HG03097 (cell line): Measurements from ENCODE around the gene DHPS.
A peak's percentile ranks its signal among the peaks of the same experiment; 100 is the strongest.
"Not testable (repeated sequence)": the region's sequence is repeated elsewhere in the genome, so short reads cannot be mapped to it uniquely, and the experiment has no call there.

Source experiments
- ATAC-seq: cut with Tn5 transposase; IDR thresholded peaks from one replicate; pipeline ENCODE4 v1.9.1; 2021; ENCODE audit not compliant: unreplicated experiment, low FRiP score

DHPS gene

DNA sequence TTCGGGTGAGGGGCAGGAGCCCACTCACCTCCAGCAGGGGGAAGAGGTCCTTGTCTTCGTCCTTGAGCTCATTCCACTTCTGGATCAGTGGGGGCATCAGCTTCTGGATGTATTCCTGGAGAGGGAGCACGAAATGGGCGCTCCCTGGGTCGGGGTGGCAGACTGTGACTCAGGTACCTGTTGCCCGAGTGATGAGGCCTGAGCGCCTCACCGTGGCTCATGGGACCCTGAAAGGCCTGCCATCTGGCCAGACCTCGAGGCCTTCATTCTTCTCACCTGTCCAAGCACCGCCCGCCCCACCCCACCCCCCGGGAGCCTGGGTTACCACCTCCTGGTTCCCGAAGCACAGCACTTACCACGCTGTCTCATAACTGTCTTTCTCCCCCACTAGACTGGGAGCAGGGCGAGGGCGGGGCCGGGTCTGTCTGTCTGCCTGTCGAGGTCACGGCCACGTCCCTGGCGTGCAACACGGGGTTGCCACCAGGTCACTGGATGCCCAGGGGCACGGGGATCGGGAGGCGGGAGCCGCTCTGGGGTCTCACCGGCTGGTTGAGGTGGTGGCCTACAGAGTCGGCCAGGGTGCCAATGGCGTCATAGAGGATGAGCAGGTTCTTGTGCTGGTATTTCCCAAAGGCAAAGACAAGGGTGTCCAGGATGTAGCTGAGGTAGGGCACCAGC is 24.1 kb upstream of the DHPS start:
- ATAC-seq, result no peak

DNA sequence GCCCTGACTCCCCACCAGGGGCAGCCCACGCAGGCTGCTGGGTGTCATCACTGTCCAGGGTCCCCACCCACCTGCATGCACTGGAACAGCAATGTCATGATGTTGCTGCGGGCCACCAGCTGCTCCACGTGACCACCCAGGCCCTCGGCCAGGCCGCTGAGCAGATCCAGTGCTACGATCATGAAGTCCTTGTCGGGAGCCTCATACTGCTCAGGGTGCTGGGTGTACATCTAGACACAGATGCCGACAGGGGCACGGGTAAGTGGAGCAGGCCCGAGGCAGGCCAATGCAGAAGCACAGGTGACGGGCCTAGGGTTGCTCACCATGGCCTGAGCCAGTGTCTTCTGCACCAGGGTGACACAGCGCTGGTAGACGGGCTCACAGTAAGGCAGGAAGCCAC is 23.5 kb upstream of the DHPS start:
- ATAC-seq, result no peak

DNA sequence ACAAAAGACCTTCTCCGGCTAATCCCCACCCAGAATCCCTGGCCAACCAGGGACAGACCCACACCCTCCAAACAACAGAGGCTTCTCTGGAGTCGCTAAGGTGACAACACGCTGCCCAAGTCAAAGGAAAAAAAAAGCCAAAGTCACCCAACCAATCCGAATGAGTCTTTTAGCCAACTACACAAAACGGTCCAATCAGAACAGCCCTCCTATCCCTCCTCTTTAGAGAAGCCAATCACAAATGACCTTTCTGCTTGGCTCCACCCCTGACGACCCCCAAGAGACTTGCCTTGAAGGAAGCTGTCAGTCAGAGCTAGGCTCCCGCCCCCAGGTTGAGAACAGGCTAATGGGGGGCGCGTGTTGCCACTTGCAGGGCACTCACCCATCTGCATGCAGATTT is 21.4 kb upstream of the DHPS start:
- ATAC-seq, result no peak

DNA sequence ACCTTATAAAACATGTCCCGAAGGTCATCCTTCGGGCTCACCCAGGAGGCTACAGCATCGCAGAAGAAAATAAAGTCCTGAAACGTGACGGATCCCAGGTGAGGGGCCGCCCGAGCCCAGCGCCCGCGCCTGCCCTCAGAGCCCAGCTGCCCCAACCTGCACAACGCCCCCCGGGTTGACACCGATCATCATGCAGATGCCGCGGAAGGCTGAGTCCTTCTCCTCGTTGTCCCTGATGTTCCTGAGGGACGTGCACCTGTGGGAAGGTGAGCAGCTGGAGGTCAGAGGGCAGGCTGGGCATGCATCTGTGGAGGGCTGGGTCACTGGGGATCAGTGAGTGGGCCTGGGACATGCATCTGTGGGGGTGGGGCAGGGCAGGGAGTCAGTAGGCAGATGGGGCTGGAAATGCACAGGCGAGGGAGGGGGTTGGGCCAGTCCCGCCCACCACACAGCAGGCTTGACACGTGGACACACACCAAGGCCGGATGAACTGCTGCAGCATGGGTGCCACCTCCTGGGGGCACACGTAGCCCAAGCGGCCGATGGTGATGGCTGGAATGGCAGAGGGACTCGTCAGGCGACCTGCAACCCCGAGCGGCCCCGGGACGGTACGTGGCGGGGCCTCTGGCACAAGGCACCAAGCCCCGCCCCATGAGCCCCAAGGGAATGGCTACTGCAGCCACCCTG is 20.1 kb upstream of the DHPS start:
- no peak for ATAC-seq

DNA sequence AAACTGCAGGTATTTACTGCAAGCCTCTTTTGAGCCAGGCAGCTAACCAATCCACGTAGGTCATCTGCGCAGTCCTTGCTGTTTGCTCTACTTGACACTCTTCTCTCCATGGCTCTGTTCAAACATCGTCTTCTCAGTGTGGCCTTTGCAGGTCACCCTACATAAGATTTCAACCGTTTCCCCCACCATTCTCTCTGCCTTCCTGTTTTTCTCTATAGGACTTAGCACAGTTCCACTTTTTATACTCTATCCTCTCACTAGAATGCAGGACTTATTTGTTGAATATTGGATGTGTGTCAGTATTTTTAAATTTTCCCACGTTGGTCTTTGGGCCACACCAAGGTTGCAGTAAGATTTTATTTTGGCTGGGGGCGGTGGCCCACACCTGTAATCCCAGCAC is 16.5 kb upstream of the DHPS start:
- no peak for ATAC-seq

DNA sequence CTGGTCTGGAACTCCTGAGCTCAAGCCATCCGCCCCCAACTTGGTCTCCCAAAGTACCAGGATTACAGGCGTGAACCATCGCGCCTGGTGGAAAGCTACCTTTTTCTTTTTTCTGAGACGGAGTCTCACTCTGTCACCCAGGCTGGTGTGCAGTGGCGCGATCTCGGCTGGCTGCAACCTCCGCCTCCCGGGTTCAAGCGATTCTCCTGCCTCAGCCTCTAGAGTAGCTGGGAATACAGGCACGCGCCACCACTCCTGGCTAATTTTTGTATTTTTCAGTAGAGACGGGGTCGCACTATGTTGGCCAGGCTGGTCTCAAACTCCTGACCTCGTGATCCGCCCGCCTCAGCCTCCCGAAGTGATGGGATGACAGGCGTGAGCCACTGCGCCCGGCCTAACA is 15.7 kb upstream of the DHPS start:
- ATAC-seq, result not testable (repeated sequence)

DNA sequence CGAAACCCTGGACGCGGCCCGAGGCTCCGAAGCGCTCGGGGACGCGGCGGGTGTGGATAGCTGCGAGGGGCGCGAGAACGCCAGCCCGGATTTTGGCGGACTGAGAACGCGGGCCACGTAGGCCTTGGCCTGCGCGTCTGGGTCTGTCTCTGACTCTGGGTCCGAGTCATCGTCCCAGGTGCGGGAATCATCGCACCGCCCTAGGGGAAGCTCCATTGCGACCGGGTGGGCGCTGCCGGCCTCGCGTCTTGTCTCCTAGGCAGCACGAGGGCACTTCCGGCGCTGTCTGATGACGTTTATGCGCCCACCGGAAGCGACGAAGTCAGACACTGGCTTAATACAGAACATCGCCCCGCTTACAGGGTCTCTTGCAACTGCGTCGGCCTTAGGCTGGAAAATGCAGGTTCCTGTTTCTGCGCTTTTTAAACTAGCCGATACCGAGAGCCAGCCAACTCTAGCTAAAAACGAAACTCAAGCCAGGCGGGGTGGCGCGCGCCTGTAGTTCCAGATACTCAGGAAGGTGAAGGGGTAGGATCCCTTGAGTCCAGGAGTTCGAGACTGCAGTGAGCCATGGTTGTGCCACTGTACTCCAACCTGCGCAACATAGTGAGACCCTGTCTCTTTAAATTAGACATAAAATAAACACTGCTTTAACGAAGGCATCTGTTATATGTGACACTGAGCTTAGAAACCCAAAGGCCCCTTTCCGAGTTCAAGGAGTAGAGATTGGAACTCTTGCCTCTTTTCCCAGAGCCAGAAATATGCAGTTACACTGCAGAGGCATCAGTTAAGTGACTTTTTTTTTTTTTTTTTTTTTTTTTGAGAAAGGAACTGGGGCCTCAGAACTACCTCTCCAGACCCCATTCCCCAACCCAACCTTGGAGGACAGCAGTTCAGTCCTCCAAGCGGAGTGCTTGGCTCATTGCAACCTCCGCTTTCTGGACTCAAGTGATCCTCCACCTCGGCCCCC is 15.0 kb upstream of the DHPS start, which contains the start of gene FBXW9:
Gene FBXW9 (minus strand): TSS at position 266 of the 970 bp plus-strand sequence. CDS start 50 bp downstream, at position 216.
- peak; percentile 54 for ATAC-seq

DNA sequence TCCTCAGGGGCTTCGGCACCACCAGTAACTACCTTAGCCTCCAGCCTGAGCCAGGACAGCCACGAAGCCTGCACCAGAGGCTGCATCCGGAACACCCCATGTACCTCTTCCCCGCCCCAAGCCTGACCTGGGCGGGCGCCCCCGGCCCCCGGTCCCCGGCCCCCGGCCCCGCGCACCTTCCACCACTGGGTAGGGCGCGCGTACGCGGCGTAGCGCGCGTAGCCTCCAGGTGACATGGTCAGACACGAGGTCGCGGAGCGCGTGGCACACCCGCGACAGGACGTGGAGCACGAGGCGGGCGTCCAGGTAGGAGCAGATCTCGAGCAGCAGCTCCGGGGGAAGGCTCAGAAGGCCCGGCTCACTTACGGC is 14.3 kb upstream of the DHPS start:
- ATAC-seq, result peak; percentile 20

DNA sequence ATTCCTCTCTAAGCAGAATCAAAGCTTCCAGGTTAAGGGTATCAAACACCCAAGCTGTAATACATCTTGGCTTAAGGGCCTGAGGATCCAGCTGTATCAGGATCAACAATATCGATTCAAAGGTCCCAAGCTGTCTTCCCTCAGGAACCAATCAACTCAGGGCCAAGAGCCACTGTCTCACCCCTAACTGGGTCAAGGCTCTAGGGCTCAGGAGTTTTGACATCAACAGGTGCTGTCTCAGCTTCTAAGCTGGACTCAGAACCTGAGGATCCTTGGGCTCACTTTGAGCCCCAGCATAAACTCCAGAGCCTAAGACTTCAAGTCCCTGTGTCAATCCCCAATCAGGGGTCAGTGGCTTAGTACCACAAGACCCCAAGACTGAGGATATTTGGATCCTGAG is 13.8 kb upstream of the DHPS start:
- no peak for ATAC-seq

DNA sequence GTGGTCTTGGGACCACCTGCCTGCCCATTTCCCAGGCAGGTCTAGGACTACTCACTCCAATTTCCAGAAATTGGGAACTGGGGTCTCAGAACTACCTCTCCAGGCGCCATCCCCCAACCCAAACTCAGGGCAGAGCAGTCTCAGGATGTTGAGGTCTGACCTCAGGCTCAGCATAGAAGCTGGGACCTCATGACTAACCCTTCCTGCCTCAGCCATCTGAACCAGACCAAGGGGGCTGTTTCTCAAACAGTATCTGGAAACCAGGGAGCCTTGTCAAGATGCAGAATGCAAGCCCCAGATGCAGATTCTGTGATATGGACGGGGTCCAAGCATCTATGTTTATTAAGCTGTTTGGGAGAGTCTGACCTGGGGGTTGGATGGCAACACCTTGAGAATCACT is 13.4 kb upstream of the DHPS start:
- ATAC-seq, result no peak

DNA sequence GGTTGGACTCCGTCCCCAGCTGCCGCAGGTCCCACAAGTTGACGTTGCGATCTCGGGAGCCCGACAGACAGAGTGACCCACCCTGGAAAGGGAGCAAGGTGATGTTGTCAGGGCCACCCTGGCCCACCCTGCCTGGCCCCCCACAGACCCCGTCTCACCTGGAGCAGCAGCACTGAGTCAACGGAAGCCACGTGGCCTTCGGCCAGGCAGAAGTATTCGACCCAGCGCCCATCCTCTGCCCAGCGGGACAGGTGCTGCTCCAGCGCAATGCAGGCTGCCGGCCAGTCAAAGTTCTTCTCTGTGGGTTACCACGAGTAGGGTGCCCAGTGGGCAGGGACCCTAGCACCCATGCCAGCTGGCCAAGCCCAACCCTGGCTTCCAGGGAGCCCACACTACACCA is 13.0 kb upstream of the DHPS start:
- no peak for ATAC-seq

DNA sequence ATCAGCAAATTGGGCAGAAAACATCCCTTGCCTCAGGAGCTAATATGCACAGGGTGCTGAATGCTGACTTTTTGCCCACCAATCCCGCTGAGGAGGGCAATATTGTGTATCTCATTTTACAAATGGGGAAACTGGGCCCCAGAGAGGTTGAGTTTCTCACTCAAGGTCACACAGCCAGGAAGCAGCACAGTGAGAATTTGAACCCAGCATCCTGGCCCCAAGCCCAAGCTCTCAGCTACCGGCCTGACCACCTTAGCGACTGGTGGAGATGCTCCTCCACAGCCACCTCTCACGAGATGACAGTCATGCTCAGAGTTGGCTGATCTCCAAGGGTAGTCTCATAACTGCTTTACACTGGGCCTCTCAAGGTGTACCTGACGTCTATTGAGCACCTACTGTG is 11.3 kb upstream of the DHPS start:
- ATAC-seq, result no peak

DNA sequence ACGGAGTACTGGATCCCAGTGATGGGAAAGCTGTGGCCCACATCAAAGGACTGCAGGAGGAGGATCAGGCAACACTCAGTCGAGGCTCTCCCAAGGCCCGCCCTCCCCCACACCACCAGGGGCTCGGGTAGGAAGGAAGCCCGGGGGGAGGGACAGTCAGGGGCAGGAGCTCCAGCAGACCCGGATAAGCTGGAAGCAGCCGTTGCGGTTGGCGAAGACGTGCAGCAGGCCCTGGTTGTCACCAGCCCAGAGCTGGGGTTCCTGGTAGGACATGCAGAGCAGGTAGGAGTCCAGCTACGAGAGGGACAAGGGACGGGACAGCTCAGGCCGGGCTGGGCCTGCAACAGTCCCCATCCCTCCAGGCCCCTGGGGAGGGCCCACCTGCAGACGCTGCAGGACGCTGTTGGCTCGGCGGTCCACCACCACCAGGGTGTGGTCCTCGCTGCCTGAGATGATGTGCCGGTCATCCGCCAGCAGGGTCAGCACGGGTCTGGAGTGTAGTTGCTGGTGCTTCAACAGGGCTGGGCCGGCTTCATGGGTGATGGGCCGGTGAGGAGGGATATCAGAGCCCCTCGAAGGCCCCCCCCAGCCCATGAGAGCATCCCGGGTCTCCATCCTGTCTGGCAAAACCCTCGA is 8.0 kb upstream of the DHPS start:
- ATAC-seq, result no peak

DNA sequence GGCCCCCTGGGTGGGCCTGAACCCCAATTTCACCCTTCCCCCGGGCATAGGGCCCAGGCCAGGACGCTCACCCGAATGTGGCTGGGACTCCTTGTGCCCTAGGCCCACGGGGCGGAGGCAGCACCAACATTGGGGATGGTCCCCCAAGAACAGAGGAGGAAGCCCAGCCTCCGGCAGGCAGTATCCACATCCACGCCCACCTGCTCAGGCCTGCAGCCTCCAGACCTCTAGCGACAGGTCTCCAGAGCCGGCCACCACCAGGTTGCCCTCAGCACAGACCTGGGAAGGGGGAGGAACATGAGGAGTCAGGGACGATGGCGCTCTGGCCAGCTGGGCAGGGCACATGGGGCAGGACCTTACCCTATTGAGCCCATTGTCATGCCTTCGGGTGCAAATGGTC is 7.3 kb upstream of the DHPS start:
- no peak for ATAC-seq

DNA sequence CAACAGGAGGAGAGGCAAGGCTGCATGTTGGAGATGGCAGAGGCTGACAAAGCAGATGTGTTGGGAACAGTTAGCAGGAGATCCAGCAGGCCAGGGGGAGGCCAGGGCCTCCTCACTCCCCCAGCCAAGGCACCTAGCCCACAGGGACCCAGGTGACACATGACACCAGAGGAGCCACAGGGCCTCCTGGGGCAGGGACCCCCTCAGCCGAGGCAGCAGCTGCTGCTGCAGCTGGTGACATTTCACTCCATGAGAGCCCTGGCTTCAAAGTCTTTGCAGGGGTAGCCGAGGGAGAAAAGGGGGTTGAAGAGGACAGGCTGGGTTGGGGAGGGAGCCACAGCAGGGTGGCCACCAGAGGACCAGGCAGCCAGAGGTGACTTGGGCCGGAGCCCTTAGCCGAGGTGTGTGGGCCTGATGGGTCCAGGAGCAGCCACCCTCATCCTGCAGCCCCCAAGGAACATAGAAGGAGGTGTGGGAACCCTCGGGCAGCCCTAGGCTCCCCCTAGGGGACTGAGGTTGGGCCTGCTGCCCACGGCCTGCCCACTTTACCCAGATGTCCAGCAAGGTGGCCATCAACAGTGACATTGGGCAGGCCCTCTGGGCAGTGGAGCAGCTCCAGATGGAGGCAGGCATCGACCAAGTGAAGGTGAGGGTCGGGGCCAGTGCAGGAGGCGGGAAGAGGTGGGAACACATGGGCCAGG is 6.0 kb upstream of the DHPS start, which contains the start of gene GNG14:
Gene GNG14 (plus strand): TSS at position 503 of the 701 bp plus-strand sequence. CDS start 51 bp downstream, at position 554.
- no peak for ATAC-seq

DNA sequence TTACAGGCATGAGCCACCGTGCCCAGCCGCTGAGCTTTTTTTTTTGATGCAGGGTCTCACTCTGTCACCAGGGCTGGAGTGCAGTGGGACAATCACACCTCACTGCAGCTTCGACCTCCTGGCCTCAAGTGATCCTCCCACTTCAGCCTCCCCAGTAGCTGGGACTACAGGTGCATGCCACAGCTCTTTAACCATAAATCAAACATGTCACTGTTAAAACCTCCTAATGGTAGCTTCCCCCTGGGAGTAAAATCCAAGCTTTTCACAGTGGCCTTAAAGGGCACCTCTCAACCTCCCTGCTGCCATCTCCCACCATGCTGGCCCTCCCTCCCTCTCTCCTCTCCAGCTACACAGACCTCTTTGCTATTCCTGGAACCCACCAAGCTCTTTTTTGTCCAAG is 4.2 kb upstream of the DHPS start:
- no peak for ATAC-seq

DNA sequence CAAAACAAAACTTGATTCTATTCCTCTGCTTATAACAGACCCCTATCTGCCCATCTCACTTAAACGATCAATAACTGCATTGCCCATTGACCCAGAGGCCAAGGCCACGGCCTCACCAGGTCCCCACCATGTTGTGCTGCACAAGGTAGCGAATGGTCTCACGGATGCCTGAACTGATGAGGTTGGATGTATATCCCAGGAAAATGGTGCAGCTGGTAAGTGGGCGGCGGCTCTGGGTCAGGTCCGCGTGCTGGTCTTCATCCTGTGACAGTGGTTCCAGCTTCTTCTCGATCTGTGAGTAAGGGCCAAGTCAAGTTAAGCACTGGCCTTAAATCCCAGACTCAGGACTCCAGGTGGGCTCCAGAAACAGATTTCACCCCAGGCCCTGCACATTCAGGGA is 1.6 kb downstream of the DHPS start:
- ATAC-seq, result no peak

DNA sequence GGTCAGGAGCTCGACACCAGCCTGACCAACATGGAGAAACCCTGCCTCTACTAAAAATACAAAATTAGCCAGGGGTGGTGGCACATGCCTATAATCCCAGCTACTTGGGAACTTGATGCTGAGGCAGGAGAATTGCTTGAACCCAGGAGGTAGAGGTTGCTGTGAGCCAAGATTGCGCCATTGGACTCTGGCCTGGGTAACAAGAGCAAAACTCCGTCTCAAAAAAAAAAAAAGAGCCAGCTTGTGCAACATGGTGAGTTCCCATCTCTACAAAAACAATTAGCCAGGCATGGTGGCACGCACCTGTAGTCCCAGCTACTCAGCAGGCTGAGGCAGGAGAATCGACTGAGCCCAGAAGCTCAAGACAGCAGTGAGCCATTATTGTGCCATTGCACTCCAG is 3.6 kb downstream of the DHPS start:
- not testable (repeated sequence) for ATAC-seq

DNA sequence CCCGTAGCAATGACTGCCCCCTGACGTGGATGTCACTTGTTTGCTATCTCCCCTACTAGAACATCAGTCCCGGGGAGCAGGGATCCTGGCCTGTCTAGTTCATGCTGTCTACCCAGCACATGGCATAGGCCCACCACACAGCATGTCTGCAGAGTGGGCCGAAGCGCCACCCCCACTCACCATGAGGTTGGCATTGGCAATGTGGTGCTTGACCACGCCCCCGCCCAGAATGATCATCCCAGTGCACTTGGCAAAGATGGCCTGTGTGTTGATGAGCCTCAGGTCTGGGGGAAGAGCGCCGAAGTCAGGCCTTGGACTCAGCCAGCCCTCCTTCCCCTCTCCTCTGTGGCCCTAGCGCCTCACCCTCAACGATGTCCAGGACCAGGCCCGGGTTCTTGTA is 4.8 kb downstream of the DHPS start:
- no peak for ATAC-seq

DNA sequence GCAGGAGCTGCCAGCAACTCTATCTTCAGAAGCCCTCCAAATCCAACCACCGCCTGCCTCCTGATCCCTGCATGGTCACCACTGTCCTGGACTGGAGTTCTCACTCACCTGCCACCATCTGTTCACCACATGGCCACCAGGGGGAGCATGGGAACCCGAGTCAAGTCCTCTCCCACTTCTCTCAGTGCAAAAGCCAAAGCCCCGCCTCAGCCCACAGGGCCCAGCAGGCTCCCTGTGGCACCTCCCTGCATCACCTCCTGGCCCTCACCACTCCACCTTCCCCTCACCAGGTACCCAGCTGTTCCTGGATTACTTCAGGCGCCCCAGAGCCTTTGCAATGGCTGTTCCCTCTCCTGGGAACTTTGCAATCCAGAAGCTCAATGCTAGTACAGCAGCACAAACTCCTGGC is 5.3 kb downstream of the DHPS start:
- ATAC-seq, result no peak
